Measurements from ENCODE around the gene KRT33B. TPM values are rescaled to one million over a fixed set of nuclear protein-coding genes. Genes with fewer than 3 reads are reported as not detected.
A peak's percentile ranks its signal among the peaks of the same experiment; 100 is the strongest.

The KRT33B gene
- total and polyA plus RNA-seq, 2 of the 4 experiments (the other 2 are of a cell fraction), result 0.18 to 0.22 TPM

DNA sequence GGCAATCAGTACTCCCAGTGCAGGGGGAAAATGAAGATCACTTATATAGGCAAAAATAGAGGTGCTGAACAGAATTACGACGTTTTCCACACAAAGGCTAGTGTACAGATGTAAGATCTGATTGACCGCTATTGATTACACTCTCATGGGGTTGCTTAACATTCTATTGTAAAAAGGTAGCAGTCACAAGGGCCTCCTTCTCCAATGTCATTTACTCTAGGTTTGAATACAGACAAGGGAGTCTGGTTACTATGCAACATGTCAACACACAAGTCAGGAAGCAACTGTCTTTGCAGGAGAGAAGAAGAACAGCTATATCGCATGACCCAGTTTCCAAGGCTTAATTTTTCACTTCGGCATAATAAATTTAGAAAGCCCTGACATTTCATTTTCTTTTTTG, 46.9 kb upstream of the KRT33B start:
- H3K56ac ChIP-seq (ENCODE audit: extremely low read depth, insufficient read depth, low read length), result no peak overlapping the region; the same call in none of the 2 replicates
- dilution Hi-C loops (cut with HindIII; ENCODE audit: low sequenced_read_pairs, unreplicated experiment), result no loop called here
- H4K5ac ChIP-seq (ENCODE audit: low read depth, low read length), result peak overlapping the region; percentile 42; the same call in 1 of the 2 replicates
- H4K8ac ChIP-seq (ENCODE audit: low read depth in 2 of 2, low read length in 2 of 2), result peak overlapping the region in 1 of 2 experiments; percentile 31; a peak in 1 of 4 replicates
- peak overlapping the region; percentile 89 for H2BK5ac ChIP-seq (ENCODE audit: low read depth, low read length, poor library complexity, severe bottlenecking)
- WGBS, 2 experiments (ENCODE audit: extremely low coverage in 2 of 2, insufficient read length in 1 of 2), result no CpG with 5 or more reads among the region's 5 CpGs
- ChIA-PET CTCF (interaction anchor here (1.0 kb wide), 1 partner anchor 598 kb away, joined by 3 read pairs; no protein-coding TSS in a partner anchor), POLR2A (ENCODE audit: unreplicated experiment) (no interaction called here)
- no peaks in the 10 kb centered on the region for H3K27me3 ChIP-seq (ENCODE audit: control insufficient read depth, insufficient read depth, low read length)
- no TSS peak for BruUV-seq (replicated peaks)
- H2BK120ac ChIP-seq (ENCODE audit: low read depth, low read length), result peak overlapping the region; percentile 56
- no peak overlapping the region; the same call in 1 of the 2 replicates for H3K4me2 ChIP-seq (ENCODE audit: low read depth, low read length)
- no peak overlapping the region for H3K4me3 ChIP-seq (ENCODE audit: insufficient read depth, low read depth, low read length)
- no peak overlapping the region for H3K9ac ChIP-seq (ENCODE audit: low read depth, low read length)
- peak overlapping the region; percentile 59; the same call in 2 of the 3 replicates for H2BK15ac ChIP-seq (ENCODE audit: low read depth, low read length)
- H2BK20ac ChIP-seq (ENCODE audit: low read depth, low read length), result peak overlapping the region; percentile 53
- no peaks in the 10 kb centered on the region for H3K36me3 ChIP-seq (ENCODE audit: control insufficient read depth, insufficient read depth, low read length)
- H4K20me1 ChIP-seq (ENCODE audit: insufficient read depth, low read length), result no peaks in the 10 kb centered on the region
- no peak for TF ChIP-seq RAD21 (IDR thresholded peaks at IDR 0.05; ENCODE audit: low read length)
- no peak for TF ChIP-seq RFX5 (IDR thresholded peaks at IDR 0.05; ENCODE audit: low read depth, low read length)
- no peak for TF ChIP-seq CHD1 (IDR thresholded peaks at IDR 0.05; ENCODE audit: low read depth, low read length)
- TF ChIP-seq MAZ (IDR thresholded peaks at IDR 0.05; ENCODE audit: borderline replicate concordance, low read depth, low read length), result no peak
- TF ChIP-seq FOS (IDR thresholded peaks at IDR 0.05; ENCODE audit: low read depth, low read length), result no peak
- TF ChIP-seq CEBPB (IDR thresholded peaks at IDR 0.05; ENCODE audit: low read depth, low read length), result no peak
- peaks cover 36% of the 10 kb centered on the region for H3K4me1 ChIP-seq (ENCODE audit: control insufficient read depth, insufficient read depth, low read length)
- intact Hi-C loops (cut with micrococcal nuclease), result no loop called here
- peak overlapping the region; percentile 76 for H3K4ac ChIP-seq (ENCODE audit: low read depth, low read length)
- H3K79me1 ChIP-seq (ENCODE audit: low read depth in 1 of 2, low read length in 2 of 2), result no peaks in the 10 kb centered on the region
- H3K27ac ChIP-seq (ENCODE audit: insufficient read depth, low read length), result peak overlapping the region; percentile 18; the same call in 1 of the 2 replicates
- H3K14ac ChIP-seq (replicated peaks; ENCODE audit: low read depth, low read length), result peak overlapping the region; percentile 76; the same call in 1 of the 2 replicates
- peak overlapping the region; percentile 34; the same call in 1 of the 2 replicates for H3K23ac ChIP-seq (ENCODE audit: low read depth, low read length)
- H3K9me1 ChIP-seq (ENCODE audit: insufficient read depth, low read length), result peaks cover 29% of the 10 kb centered on the region
- H3K18ac ChIP-seq (ENCODE audit: low read depth, low read length), result peak overlapping the region; percentile 79; the same call in 1 of the 2 replicates
- in situ Hi-C loops (cut with MboI; ENCODE audit: low sequenced_read_pairs), result no loop called here
- no peak for ATAC-seq (ENCODE audit: low read depth)
- no peak overlapping the region for H2AFZ ChIP-seq (replicated peaks; ENCODE audit: low read length, poor library complexity)
- peak overlapping the region; percentile 62 for H2AK5ac ChIP-seq (ENCODE audit: low read depth, low read length)
- no peaks in the 10 kb centered on the region for H3K9me3 ChIP-seq (ENCODE audit: control insufficient read depth, insufficient read depth, low read length)
- peak overlapping the region; percentile 16; the same call in 1 of the 2 replicates for H4K91ac ChIP-seq (ENCODE audit: insufficient read depth, low read depth, low read length)
- no peak for DNase-seq
- H2AK9ac ChIP-seq (replicated peaks; ENCODE audit: low read depth, low read length, poor library complexity), result no peak overlapping the region

Measured in IMR-90 (cell line).